Effector CD4-positive, alpha-beta T cell (primary cell): ENCODE measurements around the gene ULK4.
A peak's percentile ranks its signal among the peaks of the same experiment; 100 is the strongest.
"Not testable (repeated sequence)": the region's sequence is repeated elsewhere in the genome, so short reads cannot be mapped to it uniquely, and the experiment has no call there.

Experiments
- DNase-seq: peaks from one replicate; pipeline ENCODE4 v3.0.0-alpha.2; 2020
- total RNA-seq: gene quantifications from one replicate; lab custom pipeline; 2026; lab: John Stamatoyannopoulos, UW

Gene ULK4
- 25.1 reads per million, percentile 52 among the genes with 10 or more reads in this experiment for total RNA-seq

- DNase-seq = peak; percentile 92
Measured at GRCh38 chr3:41961751-41962679, at the start of gene ULK4. Gene ULK4, minus strand, starts transcription at chr3:41962103. Its CDS starts 7,344 bp downstream, at chr3:41954759.

GRCh38 chr3:42010530-42010929 lies 48.6 kb upstream of the ULK4 start:
- DNase-seq = no peak

GRCh38 chr3:42009456-42009855 lies 47.6 kb upstream of the ULK4 start:
- DNase-seq = no peak

- no peak for DNase-seq
Measured at GRCh38 chr3:42007785-42008184, 45.9 kb upstream of the ULK4 start.

- no peak for DNase-seq
Measured at GRCh38 chr3:42005401-42005800, 43.5 kb upstream of the ULK4 start.

GRCh38 chr3:42002790-42003189 lies 40.9 kb upstream of the ULK4 start:
- DNase-seq = no peak

GRCh38 chr3:42001777-42002176 lies 39.9 kb upstream of the ULK4 start:
- DNase-seq = no peak

GRCh38 chr3:41999909-42000308 lies 38.0 kb upstream of the ULK4 start:
- no peak for DNase-seq

- DNase-seq = no peak
Measured at GRCh38 chr3:41997702-41998550, 36.0 kb upstream of the ULK4 start.

- DNase-seq = no peak
Measured at GRCh38 chr3:41991437-41991836, 29.5 kb upstream of the ULK4 start.

- no peak for DNase-seq
Measured at GRCh38 chr3:41989518-41989917, 27.6 kb upstream of the ULK4 start.

GRCh38 chr3:41987627-41988026 lies 25.7 kb upstream of the ULK4 start:
- DNase-seq = no peak

- DNase-seq = no peak
Measured at GRCh38 chr3:41986561-41986960, 24.7 kb upstream of the ULK4 start.

- no peak for DNase-seq
Measured at GRCh38 chr3:41985018-41985417, 23.1 kb upstream of the ULK4 start.

GRCh38 chr3:41983091-41983490 lies 21.2 kb upstream of the ULK4 start:
- not testable (repeated sequence) for DNase-seq

GRCh38 chr3:41977401-41977800 lies 15.5 kb upstream of the ULK4 start:
- not testable (repeated sequence) for DNase-seq

GRCh38 chr3:41975416-41976103 lies 13.7 kb upstream of the ULK4 start:
- no peak for DNase-seq

- DNase-seq = no peak
Measured at GRCh38 chr3:41974223-41974622, 12.3 kb upstream of the ULK4 start.

GRCh38 chr3:41972802-41973201 lies 10.9 kb upstream of the ULK4 start:
- no peak for DNase-seq

GRCh38 chr3:41966206-41966605 lies 4.3 kb upstream of the ULK4 start:
- DNase-seq = no peak

- DNase-seq = no peak
Measured at GRCh38 chr3:41963823-41964222, 1.9 kb upstream of the ULK4 start.

- DNase-seq = peak; percentile 55
Measured at GRCh38 chr3:41960826-41961750, 815 bp downstream of the ULK4 start.
